ENCODE data around the gene CTDP1.

DNA sequence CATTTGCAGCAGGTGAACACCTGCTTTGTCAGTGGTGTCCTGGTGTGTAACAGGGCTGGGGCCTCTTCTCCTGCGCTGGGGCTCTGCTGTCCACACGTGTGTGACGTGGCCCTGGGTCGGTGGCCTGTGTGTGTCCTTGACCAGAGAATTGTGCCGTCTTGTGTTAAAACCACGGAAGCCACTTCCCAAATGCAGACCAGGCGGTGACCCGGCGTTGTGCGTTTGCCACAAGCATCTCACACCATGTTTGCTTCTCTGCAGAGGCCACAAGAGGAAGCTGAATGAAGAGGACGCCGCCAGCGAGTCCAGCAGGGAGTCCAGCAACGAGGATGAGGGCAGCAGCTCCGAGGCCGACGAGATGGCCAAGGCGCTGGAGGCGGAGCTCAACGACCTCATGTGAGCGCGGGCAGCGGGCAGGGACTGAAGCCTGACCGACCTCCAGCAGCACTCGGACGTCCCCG is 73.8 kb downstream of the CTDP1 start:
- TF ChIP-seq POLR2A (IDR thresholded peaks at IDR 0.05): no peak
- TF ChIP-seq, protein P1, sequence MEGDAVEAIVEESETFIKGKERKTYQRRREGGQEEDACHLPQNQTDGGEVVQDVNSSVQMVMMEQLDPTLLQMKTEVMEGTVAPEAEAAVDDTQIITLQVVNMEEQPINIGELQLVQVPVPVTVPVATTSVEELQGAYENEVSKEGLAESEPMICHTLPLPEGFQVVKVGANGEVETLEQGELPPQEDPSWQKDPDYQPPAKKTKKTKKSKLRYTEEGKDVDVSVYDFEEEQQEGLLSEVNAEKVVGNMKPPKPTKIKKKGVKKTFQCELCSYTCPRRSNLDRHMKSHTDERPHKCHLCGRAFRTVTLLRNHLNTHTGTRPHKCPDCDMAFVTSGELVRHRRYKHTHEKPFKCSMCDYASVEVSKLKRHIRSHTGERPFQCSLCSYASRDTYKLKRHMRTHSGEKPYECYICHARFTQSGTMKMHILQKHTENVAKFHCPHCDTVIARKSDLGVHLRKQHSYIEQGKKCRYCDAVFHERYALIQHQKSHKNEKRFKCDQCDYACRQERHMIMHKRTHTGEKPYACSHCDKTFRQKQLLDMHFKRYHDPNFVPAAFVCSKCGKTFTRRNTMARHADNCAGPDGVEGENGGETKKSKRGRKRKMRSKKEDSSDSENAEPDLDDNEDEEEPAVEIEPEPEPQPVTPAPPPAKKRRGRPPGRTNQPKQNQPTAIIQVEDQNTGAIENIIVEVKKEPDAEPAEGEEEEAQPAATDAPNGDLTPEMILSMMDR (IDR thresholded peaks at IDR 0.05 in 4 of 5, conservative IDR thresholded peaks at IDR 0.05 in 1 of 5): no peak

Data from gastrocnemius medialis (tissue), 4 donors.